Measurements from ENCODE around the gene MMP25.

- TF ChIP-seq CTCF (IDR thresholded peaks at IDR 0.05; ENCODE audit: insufficient read depth, low read length, poor library complexity, severe bottlenecking) = no peak
- TF ChIP-seq EZH2phosphoT487 (conservative IDR thresholded peaks at IDR 0.05; ENCODE audit: low read length) = no peak
These were observed 3.6 kb downstream of the MMP25 start for GRCh38 chr16:3049921-3050481.
